Stimulated activated CD4-positive, alpha-beta T cell treated with anti-CD3 and anti-CD28 coated beads, Interleukin-1b, Interleukin-23, amount 100 ng/mL, for 4 hours (primary cell): ENCODE data around the gene ZBTB20.
"Not testable (repeated sequence)": the region's sequence is repeated elsewhere in the genome, so short reads cannot be mapped to it uniquely, and the experiment has no call there.

Experiments
- DNase-seq, 2 donors: peaks; one replicate each; pipeline ENCODE4 v3.0.0-alpha.2; 2020; ENCODE audit warnings: low read depth in 2 of 2

Gene ZBTB20

DNA sequence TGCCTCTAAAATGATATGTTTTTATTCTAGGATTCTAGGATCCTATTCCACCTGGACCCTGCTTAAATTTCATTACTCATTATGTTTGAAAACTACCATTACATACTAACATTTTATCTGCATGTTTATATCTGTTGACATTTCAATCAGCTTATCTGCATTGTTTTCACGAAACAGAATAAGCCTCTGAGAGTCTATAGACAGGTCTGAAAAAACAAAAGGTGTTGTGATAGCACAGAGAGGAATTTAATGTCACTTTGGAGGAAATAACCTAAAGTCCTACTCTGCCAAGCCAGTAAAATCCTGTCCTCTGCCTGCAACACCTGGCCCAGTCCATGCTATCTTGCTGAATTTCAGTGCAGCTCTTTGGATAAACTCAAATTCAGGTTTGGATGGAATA is 315.2 kb downstream of the ZBTB20 start:
- no peak for DNase-seq

DNA sequence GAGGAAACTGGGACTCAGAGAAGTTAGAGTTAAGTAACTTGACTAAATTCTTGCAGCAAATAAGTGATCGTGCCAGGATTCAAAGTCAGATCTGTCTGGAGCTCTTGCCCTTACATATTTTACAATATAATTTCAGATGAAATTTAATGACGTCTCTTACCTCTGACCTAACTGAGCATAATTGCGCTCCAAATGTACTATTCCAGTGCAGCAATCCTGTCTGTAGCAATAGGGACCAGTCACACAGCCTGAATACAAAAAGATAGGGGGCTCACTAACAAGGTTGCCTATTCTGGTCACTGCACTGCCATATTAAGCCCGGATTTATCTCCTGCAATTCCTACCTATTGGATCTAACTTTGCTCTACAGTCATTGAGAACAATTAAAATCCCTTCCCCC is 316.4 kb downstream of the ZBTB20 start:
- DNase-seq, result no peak

DNA sequence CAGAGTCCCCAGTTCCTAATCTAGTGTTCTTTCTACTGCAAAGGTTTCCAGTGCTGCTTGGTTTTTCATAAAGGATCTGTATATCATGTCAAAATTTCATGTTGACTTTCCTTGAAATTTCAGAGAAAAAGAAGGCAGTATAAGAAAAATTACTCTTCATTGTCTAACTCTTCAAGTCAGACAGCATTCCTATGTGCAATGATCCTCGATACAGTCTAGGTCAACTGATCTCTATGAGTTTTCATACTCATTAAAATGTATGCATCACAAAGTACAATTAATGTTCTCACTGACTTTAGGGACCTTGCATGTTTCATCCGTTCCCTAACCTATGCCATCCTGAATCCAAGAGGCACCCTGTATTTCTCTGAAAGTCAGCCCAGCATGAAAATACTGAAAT is 317.3 kb downstream of the ZBTB20 start:
- DNase-seq, result no peak

DNA sequence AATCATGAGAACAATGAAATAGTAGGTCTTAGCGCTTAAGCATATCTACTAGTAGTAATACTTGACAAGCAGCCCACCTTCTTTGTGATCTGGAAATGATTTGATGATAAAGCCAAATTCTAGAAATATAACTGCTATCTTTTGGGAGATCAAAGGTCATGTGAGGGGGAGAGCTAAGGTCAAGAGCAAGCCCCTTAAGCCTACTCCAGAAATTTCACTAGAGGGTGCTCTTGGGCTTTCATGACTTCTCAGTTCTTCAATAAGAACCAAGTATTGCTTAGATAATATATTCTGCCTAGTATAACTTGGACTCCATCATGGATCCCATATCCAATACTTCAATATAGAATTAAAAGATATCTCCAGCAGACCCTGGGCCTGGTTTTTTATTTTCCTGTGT is 319.6 kb downstream of the ZBTB20 start:
- no peak for DNase-seq

DNA sequence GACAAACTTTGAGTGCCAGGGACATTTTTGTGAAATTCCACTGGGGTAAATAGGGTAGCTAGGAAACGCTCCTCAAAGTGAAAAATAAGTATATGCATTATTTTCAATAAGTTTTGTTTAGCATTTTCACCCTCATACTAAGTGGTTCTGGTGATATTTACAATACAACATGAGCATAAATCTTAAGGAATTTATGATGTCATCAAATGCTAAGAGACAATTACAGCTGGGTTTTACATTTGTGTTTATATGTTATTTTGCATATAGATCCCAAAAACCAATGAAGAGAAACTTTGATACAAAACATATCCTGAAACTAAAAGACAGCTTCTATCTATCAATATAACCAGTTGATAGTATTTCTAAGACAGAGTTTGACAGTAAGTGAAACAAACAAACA is 323.1 kb downstream of the ZBTB20 start:
- DNase-seq, result no peak

DNA sequence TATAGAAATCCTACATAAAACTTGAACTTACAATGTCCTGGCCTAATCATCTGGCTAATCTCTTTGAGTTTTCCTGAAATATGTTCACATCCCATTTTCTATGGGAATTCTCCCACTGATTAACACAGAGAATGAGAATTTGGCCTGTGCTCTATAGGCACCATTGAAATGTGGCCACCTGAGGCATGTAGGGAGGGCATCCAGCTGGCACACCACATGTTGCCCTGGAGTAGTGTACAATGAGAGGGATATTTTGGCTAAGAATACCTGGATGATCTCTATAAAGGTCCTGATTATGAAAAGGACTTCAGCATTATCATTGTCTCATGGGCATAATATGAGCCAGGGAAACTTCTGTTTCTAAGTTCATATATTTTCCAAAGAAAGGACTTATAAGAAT is 324.0 kb downstream of the ZBTB20 start:
- no peak for DNase-seq

DNA sequence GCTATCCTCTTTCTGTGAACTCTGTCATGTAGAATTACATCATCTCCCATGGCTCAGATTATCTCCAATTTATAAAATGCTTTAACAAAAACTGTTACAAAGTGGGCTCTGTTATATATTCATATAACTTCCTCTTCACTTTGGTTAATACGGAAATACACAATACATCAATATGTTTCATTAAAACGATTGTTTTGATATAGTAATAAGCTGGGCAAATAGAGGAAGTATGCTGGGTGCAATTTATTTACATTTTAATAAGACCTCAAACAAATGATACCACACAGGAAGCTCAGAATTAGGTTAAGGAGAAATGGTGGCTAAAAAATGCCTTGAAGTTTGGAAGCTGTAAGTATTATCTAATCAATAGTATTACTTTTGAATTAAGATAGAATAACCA is 331.0 kb downstream of the ZBTB20 start:
- DNase-seq, result no peak

DNA sequence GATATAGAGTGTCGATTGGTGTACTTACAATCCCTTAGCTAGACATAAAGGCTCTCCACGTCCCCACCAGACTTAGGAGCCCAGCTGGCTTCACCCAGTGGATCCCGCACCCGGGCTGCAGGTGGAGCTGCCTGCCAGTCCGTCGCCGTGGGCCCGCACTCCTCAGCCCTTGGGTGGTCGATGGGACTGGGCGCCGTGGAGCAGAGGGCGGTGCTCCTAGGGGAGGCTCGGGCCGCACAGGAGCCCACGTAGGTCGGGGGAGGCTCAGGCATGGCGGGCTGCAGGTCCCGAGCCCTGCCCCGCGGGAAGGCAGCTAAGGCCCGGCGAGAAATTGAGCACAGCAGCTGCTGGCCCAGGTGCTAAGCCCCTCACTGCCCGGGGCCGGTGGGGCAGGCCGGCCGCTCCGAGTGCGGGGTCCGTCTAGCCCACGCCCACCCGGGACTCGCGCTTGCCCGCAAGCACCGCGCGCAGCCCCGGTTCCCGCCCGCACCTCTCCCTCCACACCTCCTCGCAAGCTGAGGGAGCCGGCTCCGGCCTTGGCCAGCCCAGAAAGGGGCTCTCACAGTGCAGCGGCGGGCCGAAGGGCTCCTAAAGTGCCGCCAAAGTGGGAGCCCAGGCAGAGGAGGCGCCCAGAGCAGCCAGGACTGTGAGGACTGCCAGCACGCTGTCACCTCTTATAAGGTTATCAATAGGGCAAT is 334.4 kb downstream of the ZBTB20 start:
- DNase-seq, result not testable (repeated sequence)

DNA sequence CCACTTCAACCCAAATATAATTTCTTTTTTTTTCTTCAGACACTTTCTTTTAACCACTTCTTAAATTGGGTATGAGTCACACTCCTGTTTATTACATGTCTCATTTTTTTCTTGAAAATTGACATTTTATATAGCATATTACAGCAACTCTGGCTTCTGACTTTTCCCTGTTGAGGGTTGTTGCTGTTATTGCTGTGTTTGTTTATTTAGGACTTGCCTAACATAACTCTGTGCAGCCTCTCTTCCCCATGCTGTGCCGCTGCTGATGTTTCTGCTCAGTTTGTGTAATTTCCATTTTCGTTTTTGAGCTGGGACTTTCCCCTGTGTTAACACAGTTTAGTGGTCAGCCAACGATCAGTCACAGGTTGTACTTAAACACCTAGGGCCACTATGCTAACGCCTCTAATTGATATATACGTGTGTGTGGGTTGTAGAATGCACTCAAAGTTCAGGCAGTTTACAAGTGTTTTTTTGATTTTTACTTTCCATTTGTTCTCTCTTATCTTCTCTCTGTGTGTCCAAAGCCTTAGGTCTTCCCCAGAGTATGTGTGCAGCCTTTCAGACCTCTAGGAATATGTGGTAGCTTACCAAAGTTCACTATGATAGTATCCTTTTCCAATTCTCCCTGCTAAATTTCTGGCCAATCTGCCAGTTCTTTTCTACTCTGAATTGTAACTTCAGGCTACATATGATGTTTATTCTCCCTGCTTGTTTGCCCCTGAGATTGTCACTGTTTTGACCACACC is 337.2 kb downstream of the ZBTB20 start:
- no peak for DNase-seq

DNA sequence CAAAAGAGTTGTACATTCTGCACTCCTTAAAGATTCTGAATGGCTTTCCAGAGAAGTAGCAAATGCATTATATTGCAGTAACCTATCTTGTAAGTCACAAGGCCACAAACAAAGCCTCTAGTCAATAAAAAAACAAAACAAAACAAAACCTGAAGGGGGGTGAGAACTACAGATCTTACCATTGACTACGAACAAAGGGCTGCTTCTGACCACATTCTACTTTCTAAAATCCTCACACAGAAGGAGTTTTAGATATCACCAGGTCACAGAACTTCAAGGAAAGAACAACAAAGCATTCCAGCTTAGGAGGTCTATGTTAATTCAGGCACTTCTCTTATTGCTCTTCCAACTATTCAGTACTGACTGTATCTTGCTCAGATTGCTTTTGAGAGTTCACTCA is 343.0 kb downstream of the ZBTB20 start:
- no peak for DNase-seq

DNA sequence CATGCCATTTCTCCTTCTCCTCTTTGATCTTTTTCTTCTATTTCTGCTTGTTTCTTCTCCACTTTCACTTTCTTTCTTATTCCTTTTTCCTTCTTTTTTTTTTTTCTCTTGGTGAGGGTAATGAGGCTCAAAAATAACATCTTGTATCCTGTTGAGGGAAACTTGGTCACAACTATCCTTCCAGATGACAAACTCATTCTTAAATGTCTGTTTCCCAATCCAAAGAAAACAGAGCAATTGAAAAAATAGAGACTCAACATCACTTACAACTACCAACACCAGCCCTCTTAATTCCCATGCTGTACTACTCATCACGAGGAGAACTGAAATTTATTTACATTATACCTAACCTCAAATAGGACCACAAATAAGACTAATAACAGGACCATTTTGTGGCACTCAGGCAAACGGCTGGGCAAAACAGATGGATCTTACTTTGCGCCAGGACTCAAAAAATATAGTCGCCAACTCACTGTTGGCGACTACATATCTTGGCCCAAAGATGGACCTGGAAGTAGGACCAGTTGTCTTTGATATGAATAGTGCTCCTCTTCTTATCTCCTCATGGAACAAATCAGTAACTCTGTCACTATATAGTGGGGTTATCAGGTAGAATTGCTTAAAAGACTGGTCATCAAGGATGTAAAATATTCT is 343.9 kb downstream of the ZBTB20 start:
- DNase-seq, result no peak

DNA sequence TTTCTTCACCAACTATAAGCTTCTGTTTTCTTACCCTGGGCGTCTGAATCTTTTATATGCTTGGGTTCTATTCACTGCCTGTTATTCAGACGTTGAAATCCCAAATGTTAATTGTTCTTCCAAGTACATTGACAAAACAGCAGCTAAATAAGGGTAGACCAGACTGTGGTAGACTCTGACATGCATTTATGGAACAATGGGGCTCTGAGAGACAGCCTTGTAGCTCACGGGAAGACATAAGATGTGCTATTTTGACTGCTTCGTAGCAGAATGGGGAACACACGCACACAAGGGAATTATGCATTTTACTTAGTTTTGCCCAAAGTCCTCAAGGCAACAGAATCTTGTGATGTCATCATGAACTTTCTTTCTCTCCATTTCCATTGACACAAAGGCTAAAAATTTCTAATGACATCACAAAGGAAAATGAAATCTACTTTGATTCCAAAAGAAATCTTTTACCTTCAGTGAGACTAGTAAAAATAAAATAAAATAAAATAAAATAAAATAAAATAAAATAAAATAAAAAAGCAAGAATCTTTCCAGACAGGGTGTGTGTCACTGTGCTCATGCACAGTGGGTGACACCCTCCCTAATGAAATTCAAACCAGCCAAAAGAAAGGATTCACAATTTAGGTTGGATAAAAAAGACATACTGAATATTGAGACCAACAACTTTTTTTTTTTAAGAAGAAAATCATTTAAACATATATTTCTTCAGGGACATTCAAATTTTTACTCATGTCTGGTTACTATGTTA is 346.6 kb downstream of the ZBTB20 start:
- DNase-seq, result no peak

DNA sequence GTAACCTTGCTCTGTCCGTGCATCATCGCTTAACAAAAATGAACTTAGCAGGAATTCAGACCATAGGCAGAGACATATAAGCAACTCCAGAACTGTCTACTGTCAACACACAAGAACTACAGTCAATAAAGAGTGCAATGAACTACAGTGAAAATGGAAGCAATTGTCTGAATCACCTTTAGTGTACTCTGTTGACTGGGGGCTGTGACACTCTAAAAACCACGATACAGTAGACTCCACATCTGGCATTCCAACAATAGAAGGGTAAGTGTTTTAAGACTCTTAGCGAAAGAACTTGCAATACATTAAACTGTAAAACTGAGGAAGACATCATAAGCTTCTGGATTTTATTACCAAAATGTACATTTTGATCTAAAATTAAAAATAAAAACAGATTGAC is 347.3 kb downstream of the ZBTB20 start:
- DNase-seq, result no peak

DNA sequence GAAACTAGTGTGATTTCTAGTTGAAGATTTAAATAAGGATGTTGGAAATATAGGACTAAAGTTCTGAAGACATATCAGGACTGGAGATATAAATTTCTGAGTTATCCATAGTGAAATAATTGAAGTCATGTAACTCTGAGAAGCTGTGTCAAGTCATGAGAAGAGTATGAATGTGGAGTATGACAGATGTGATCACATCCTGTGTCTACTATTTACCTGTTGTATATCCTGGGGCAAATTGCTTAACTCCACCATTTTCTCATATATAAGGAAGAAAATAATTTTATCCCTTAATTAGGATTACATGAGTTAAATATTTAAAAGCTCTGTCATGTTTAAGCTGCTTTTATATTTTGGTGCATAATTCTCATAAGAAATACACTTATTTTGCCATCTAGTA is 350.3 kb downstream of the ZBTB20 start:
- DNase-seq, result no peak

DNA sequence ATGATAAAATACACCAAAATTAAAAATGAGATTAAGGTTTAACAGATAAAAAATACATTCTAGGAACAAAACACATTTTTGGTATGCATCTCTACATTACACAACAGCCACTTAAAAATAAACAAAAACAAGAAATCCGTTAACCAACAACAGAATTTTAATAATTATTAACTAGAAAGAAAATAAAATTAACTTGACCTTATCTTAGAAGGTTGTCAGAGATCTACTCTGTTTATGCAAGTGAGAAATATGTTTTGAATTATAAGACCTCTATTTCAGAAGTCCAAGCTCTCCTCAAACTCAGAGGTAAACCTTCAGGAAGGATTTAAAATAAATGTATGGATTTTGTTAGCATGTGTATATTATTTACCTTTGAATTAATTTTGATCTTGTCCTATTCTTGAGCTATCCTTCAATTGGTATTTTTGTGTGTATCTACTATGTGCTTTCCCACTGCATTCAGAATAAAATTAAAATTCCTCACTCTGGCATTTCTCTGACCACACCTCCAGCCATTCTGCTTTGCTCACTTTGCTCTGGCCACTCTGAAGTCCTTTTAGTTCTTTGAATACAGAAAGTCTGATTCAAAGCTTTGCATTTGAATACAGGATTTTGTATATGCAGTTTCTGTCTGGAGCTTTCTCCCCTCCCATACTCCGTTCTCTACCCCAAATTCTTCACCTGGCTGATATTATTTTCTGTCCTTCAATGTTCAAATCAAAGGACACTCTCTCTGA is 352.0 kb downstream of the ZBTB20 start:
- no peak for DNase-seq

DNA sequence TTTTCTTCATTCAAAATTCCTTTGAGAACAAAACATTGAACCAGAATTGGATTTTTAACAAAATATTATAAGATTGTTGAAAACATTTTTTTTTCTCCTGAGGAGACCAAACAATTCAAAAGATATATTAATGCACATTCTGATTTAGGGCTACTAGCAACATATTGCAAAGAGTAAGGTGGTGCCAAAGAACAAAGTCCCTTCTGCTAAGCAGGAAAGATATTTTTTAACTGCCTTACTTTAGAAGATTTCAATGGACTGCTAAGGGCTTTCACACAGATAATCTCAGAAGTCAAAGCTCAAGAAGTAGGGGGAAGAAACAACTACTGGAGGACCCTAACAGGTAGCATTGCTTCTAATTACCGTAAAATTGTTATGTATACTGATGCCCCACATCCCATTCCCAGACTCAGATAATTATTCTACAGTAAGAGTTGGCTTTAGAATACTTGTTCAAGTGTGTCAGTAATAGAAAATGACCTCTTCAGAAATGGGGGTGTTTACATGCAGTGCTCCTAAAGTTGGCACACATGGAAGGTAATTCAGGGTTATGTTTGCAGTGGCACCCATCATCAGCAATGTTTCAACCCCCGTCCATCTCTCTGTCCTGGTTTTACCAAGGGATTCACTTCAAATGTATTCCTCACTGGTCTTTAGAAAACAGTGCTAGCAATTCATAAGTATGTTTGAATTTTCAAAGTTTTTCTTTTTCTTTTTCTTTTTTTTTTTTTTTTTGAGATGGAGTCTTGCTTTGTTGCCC is 354.7 kb downstream of the ZBTB20 start:
- DNase-seq, result no peak

DNA sequence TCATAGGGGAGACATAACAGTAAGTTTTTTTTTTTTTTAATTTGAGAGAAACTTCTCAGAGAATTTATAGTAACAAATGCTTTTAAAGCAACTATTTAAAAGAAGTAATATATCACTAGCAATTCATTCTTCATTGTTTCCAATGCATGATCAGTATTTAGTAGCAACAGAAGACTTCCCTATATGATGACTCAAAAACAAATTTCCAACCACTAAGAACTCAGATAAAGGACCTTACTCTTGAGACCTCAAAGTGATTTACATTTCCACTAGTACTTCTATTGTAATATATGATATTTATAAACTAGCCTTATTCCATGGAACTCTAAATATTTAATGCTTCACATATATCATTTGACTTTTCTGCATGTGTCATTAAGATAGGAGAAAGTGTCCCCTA is 356.3 kb downstream of the ZBTB20 start:
- DNase-seq, result no peak

DNA sequence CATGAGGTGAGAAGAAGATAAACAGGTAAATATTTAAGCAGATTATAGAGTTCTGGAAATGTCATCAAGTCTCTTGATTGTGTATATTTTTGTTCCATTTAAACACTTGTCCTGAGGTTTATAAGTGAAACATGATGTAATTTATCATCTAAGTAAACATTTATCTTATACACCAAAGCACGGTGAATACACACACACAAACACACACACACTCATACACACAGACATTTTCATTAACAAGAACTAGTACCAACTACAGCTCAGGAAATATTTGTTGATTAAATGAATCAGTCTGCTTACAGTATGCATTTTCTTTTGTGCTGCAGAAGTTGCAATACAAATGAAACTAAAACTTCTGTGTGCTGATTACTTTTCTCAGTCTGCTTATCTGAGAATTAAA is 357.3 kb downstream of the ZBTB20 start:
- no peak for DNase-seq

DNA sequence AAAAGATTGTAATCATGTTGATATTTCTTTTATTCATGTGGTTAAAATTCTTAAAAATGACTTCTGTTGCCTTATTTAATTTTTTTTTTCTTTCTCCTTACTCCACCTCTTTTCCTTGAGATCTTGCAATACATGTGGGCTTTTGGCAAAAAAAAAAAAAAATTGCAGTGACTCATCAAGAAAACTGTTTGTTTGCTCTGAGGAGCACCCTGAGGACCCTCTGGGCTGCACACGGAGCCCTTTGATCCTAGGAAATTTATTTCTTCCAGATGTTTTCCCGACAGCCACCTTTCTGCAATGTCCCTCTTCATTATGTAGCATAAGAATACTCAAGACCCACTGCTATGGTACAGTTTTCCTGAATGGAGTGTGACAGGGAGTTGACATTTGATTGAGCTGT is 371.7 kb downstream of the ZBTB20 start:
- DNase-seq, result no peak

DNA sequence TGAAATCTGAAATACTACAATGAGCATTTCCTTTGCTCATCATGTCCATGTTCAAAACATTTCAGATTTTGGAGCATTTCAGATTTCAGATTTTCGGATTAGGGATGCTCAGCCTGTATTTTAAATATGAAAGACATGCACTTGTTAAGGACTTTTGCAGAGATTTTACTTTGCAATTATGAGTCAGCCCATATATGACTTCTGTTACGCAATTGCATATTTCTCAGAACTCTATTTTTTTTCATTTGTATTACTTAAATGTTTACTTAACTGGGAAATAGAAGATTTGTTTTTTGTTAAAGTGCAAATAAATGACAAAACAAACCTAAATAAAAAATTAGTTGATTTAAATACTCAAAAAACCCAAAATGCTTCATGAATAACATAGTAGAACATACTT is 376.2 kb downstream of the ZBTB20 start:
- DNase-seq, result no peak

DNA sequence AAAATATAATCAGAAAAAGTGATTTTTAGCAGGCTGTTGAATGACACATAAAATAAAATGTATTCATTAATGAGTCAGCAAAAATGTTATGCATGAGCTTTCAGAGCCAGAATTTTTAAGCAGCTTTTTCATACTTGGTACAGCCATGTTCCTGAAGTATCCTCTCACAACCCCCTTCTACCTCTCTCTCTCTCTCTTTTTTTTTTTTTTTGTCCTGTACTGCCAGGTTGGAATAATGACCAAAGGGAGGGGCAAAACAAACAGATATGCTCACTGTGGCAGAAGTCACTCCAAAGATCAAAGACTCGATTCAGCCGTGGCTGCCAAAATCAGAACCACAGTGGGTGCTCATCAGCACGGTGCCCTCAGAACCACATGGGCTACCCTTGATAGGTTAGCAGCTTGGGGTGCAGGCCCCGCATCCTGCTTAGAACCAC is 383.0 kb downstream of the ZBTB20 start:
- no peak for DNase-seq
